GM19023 (cell line): ENCODE results near the gene ACTR1A.
A peak's percentile ranks its signal among the peaks of the same experiment; 100 is the strongest.

Experiments
- ATAC-seq: cut with Tn5 transposase; IDR thresholded peaks from one replicate; pipeline ENCODE4 v1.9.1; 2021; ENCODE audit warnings: mild to moderate bottlenecking, moderate library complexity; ENCODE audit not compliant: unreplicated experiment

ACTR1A gene

DNA sequence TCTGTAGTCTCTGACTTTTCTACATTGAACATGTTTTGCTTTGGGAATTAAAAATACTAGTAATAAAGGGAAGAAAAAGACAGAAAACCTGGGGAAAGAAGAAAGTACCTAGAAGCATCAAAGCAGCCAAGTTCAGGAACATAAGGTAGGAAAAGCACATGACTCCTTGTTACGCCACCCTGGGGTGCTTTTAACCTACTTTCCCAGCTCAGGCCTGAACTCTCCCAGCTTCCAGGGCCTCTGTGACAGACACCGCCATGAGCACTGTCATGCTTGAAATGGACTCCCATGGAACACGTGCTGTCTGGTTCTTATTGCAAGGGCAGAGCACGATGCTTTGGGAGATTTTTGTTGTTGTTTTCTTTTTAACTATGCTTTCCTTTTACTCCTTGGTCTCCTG, 11.4 kb downstream of the ACTR1A start:
- ATAC-seq, result no peak

DNA sequence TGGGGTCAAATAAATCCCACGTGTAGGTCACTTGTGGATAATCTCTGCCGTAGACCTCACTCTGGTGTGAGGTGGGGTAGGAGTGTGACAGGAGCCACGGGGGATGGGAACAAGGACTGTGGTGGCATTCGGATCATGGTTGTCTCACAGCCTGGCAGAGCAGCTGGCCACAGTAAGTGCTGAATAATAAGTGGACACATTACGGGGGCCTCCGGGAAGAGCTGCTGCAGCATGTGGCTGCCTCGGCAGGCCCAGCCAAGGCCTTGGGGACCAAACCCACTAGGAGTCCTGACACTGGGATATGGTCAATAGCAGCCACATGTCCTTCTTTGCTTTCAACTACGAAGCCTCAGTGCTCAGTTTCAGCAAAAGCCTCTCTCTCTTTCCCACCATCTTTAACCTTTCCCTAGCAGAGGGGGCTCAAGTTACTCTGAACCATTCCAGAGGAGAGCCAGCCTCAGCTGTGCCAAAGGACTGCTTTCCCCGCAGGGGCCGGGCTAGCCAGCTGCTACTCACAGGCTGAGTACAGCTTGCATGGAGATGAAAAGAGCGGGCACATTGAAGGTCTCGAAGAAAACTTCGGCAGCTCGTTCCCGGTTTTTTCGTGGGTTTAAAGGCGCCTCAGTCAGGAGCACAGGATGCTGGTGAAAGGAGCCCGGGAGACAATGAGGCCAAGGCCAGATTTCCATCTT, 17.3 kb downstream of the ACTR1A start:
- no peak for ATAC-seq

DNA sequence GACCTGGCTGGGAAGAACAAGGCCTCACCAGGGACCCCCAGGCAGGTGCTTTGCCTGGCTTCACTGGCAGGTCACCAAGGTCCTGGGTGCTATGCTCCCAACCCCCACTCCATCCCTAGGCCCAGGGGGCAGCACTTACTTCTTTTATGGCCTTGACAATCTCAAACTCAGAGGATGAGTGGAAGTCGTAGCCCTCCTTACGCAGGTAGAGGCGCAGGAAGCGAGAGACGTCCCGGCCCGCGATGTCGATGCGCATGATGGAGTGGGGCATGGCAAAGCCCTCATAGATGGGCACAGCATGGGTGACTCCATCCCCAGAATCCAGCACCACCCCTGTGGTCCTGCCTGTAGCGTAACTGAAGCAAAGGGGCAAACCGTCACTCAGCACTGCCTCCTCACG, 18.5 kb downstream of the ACTR1A start:
- ATAC-seq, result no peak

DNA sequence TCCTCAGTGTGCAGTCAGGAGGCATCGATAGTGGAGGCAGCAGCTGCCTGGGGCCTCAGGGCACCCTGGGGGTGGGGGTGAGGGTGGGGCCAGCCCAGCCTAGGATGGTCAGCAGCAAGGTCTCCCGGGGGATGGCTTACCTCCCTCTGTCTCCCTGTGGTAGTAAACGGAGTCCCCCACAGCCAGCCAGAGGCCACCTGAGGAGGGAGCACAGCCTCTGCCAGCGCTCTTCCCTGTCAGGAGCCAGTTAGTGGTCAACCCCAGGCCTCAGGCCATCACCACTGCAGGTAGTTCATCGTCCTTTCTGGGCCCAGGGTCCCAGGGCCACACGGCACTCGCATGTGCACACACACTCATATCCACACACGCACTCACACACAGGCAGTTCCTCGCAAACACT, 22.1 kb downstream of the ACTR1A start:
- no peak for ATAC-seq

DNA sequence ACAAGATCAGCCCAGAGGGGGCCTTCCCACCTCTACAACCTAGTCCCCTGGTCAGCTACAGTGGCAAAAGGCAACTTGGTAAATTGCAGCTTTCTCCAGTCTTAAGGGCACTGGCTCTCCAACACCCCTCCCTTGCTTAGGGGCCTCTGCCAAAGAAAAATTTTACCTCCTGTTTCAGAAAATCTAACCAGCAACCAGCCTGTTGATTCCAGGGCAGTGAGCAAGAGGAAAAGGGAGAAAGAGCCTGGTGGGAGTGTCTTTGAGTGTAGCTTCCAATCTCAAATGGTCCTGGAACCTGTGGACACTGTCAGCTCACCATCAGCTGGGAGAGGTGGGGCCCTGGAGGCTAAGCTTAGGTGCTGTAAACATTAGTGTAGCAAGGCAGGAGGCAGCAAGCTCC, 22.9 kb downstream of the ACTR1A start:
- no peak for ATAC-seq

DNA sequence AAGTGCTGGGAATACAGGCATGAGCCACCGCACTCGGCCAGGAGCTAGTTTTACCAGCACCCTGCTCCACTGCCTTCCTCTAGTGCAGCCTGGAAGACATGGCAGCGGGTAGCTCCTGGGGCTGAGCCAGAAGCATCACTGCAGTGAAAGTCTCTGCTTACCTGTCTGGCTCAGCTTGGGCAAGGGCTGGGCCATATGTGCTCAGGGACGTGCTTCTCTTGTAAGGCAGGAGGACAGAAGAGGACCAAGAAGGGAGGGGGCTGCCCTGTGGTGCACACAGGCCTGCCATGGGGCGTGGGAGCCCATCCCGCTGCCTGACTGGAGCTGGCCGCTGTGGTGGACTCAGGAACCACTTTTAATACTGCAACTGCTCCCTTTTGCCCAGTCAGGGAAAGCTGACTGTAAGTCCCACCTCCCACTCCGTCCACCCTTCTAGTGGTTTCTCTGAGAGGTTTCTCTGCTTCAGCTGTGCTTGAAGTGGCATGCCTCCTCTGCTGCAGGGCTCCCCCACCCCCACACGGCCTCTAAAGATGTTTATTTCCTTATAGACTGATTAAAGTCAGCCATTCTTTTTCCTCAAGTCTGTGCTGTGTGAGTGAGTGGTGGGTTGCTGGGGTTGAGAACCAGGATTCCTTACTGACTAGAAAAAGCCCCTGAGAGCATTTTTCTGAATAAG, 25.9 kb downstream of the ACTR1A start:
- no peak for ATAC-seq

DNA sequence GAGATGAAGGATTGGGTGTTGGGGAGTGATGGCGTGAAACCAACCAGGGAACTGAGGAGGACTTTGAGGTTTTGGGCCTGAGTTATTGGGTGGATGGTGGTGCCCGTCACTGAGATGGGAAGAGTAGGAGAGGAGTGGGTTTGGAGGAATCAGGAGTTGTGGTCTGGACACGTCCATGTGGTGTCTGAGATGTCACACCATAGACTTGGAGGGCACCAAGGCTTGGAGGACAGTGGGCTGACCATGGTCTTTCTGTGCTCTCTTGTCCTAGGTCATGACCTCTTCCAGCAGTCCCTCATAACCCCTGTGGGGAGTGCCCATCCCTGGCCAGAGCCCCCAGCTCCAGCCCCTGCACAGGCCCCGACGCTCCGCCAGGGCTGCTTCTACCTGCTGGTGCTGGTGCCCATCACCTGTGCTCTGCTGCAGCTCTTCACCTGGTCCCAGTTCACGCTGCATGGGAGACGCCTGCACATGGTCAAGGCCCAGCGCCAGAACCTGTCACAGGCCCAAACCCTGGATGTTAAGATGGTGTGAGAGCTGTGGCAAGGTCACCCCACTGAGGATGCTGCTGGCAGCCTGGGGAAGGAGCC, 27.0 kb downstream of the ACTR1A start:
- ATAC-seq, result no peak

DNA sequence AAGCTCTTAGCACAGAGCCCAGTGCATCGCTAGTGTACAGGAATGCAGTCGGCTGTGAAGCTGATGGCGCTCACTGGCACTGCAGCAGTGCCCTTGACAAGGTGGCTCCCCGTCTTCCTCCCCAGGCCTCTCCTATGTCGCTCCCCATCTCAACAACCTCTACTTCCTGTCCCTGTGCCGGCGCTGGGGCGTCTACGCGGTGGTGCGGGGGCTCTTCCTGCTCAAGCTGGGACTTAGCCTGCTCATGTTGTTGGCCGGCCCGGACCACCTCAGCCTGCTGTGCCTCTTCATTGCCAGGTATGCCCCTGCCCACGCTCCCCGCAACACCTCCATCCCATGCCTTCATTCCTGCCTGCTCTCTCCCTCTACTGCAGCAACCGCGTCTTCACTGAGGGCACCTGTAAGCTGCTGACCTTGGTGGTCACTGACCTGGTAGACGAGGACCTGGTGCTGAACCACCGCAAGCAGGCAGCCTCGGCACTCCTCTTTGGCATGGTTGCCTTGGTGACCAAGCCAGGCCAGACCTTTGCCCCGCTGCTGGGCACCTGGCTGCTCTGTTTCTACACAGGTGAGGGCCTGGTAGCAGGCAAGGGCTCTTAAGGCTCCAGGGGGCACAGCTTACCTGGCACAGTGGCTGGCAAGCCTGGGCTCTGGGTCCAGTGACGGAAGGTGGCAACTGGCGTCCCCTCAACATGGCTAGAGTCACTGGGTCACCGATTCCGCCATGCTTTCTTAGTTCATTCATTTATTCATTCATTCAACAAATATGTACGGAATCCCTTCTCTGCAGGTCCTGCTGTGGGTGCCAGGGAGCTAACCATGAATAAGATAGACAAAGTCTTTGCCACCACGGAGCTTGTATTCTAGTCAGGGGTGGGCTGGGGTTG, 28.8 kb downstream of the ACTR1A start:
- no peak for ATAC-seq

DNA sequence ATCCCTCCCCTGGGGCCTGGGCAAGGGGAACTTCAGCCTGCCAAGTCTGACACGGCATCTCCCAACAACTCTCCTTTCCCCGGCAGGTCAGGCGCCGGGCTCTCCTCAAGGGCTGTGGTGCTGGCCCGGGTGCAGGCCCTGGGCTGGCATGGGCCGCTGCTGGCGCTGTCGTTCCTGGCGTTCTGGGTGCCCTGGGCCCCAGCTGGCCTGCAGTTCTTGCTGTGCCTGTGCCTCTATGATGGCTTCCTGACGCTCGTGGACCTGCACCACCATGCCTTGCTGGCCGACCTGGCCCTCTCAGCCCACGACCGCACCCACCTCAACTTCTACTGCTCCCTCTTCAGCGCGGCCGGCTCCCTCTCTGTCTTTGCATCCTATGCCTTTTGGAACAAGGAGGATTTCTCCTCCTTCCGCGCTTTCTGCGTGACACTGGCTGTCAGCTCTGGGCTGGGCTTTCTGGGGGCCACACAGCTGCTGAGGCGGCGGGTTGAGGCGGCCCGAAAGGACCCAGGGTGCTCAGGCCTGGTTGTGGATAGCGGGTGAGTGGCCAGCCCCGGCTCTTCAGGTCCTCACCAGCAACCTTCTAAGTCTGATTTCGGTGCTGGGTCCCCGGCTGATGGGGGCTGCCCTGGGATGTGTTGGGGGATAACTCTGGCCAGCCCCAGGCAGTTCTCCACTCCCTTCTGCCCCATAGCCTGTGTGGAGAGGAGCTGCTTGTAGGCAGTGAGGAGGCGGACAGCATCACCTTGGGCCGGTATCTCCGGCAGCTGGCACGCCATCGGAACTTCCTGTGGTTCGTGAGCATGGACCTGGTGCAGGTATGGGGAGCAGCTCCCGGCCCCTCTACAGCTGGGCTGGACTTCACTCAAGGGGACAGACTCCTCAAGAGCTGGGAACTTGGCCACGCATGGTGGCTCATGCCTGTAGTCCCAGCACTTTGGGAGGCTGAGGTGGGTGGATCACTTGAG, 31.6 kb downstream of the ACTR1A start:
- no peak for ATAC-seq

DNA sequence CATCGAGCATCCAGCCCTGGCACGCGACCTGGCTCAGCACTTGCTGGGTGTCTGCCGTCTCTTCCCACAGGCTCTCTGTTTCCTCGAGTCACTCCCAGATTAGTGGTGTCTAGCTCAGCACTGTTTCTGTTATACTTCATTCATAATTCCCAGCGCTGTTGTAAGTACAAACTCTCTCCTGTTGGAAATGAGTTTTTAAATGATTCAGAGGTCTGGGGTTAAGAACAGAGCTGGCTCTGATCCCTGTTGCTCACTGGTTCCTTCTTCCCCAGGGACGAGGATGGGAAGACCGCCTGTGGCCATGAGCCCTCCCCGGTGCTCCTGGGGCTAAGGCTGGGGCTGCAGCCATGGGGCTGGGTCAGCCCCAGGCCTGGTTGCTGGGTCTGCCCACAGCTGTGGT, 33.8 kb downstream of the ACTR1A start:
- no peak for ATAC-seq

DNA sequence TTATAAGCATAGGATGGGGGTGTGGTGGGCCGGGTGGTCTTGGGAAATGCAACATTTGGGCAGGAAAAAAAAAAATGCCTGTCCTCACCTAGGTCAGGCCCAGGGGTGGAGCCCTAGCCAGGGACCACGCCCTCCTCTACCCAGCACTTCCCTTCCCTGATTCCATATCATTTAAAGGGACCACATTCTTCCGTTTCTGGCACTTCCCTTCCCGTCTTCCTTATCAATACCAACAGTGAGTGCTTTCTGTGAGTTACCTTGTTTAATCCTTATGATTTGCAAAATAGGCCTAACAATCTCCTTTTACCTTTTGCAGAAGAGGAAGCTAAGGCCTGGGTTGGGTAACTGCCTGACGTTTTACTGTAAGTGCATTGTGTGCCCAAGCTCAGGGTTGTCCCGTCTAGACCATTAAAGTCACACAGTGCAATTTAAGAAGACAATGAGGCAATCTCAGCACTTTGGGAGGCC, 34.5 kb downstream of the ACTR1A start:
- no peak for ATAC-seq

DNA sequence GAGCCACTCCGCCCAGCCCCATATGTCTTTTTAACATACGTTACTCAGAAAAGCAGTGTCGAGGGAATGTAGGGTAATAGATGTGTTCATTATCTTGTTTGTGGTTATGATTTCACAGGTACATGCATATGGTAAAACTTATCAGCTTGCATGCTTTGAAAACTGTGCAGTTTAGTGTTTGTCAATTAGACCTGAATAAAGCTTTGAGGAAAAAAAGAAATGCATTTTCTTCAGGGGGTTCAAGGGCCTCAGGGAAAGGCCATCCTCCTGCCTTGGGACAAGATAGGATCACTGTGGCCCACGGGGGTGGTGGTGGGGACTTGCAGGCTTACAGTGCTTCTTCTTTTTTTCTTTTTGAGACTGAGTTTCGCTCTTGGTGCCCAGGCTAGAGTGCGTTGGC, 35.2 kb downstream of the ACTR1A start:
- no peak for ATAC-seq

DNA sequence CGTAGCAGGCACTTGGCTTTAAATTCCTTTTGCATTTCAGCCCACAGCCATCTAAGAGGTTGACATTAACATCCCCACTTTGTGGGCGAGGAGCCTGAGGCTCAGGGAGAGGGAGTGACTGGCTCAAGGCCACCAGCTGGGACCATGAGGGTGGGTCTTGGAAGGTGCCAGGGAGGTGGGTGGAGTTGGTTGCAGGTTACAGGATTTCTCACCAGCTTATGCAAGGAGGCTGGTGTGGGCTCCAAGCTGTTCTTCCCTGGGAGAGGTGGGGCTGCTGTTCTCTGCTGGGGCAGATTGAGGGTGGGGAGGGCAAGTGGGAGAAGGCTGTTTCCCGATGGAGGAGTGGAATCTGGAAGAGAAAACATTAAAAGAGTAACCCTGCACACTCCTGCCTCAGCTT, 37.0 kb downstream of the ACTR1A start:
- ATAC-seq, result no peak

DNA sequence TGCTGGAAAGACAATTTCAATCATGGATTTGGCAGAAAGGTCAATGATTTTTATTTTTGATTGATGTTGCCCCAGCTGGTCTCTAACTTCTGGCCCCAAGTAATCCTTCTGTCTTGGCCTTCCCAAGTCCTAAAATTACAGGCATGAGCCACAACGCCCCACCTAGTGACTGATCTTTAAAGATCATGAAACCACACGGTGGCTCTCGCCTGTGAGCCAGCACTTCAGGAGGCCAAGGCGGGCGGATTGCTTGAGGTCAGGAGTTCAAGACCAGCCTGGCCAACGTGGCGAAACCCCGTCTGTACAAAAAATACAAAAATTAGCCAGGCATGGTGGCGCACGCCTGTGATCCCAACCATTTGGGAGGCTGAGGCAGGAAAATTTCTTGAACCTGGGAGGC, 38.5 kb downstream of the ACTR1A start:
- no peak for ATAC-seq

DNA sequence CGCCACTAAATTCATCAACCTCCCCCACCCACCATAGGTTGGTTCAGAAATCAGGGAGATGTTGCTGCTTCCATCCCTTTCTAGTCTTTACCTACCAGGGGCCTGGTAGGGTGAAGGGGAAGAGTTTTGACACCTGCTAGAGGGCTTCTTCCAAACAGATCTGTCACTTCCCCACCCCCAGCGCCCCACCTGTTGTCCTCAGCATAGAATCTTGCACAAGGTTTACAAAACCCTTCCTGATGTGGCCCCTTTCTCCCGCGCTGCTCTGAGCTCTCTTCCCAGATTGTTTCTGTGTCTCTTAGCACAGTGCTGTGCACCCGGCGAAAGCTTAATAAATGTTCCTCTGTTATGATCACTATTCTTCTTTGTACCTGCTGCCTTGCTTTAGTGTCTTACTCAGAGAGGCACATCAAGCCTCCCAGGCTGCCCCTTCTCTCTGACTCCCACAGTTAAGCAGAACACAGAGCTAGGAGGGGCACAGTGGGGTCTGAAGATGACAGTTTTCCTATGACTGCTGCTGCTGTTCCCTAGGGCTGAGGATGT, 39.9 kb downstream of the ACTR1A start:
- no peak for ATAC-seq

DNA sequence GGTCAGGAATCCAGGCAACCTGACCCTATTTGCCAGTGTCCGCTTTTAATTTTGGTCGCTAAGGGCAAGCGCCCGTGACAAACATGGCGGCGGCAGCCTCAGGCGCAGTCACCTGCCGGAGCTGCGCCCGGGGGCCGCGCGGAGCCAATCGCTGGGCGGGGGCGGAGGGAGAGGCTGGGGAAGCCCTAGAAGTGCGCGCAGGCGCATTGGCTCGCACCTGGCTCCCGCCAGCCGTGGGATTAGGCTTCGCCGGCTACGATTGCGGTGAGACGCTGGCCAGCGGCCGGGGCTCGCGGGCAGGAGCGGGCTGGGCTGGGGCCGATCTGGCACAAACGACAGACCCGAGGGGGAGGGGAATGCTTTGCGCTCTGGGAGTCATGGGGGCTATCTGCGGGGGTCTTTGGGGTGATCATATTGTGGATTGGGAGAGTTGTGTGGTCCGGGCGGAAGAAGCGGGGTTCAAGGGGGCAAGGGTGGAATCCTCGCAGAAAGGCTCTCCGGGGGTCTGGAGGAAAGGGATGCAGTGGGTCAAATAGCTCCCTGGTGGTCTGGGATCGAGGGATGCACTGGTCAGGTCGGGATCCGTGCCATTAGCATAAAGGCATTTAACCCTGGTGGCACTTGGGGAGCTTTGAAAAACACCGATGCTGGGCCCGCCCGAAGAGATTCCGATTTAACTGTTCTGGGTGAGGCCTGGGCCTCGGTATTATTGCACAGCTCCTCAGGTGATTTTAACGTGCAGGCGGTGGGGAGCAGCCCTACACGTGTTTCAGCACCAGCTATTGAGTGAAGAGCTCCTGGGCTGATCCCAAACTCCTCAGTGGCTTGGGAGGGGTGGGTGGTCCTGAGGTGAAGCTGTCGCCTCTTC, 41.1 kb downstream of the ACTR1A start:
- ATAC-seq, result peak; percentile 92

DNA sequence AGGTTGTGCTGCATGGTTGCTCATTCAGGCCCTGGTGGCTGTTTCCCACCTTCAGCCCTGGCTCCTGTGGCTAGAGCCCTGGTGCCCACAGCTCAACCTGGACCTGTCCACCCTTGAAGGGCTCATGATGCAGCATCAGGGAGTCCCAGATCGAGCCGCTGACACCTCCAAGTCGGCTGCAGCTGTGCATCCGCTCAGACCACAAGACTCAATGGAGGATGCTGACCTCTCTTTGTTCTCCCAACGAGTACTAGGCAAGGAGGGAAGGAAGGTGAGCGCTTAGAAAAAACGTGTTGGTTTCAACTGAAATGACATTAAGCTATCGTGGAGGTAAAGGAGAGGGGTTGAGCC, 41.7 kb downstream of the ACTR1A start:
- peak; percentile 20 for ATAC-seq

DNA sequence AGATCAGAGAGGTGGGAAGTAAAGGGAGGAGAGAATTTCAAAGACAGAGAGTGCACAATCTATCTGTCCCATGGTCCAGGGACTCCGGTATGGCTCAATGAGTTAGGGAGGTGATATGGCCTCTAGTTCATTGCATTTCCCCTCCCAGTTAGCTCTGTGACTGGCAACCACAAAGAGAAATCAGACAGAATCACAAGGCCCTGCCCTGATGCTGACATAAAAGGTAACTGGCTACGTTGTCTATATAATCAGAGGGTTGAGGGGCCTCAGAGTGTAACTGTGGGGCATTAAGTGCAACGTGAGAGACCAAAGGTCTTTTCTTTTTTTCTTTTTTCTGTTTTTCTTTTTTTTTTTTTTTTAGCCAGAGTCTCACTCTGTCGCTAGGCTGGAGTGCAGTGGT, 43.9 kb downstream of the ACTR1A start:
- ATAC-seq, result no peak

DNA sequence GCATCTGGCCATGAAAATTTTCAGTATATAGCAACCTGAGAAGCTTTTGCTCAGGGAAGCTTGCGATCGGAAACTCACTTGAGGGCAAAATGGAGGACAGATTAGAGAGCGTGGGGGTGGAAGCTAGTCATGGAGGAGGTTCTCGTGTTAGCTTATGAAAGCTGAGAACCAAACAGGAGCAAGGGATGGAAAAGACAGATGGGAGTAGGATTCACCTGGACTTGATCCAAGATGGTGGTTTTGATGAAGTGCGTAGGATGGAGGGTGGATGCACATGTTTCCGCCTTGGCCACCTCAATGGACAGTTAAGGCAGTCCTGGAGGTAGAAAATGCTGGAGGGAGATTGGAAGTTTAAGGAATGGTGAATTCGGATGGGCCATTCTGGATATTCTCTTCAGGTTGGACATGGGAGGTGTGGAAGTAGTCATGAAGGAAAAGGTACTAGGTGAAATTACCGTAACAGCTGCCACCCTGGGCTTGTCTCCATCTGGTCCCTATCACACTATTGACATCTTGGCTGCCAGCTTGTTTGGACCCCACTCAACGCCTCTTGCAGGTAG, 44.8 kb downstream of the ACTR1A start:
- no peak for ATAC-seq
